Activated naive CD8-positive, alpha-beta T cell treated with anti-CD3 and anti-CD28 coated beads for 36 hours (primary cell): Measurements from ENCODE around the gene MOB3C. TPM values are rescaled to one million over a fixed set of nuclear protein-coding genes. Genes with fewer than 3 reads are reported as not detected.

Experiments
- DNase-seq: peaks from one replicate; pipeline ENCODE4 v3.0.0; 2021
- H3K27ac Mint-ChIP-seq: one replicate; pipeline ENCODE4 v1.8.0; 2022; ENCODE audit warnings: mild to moderate bottlenecking, moderate library complexity, mixed read lengths
- H3K27me3 Mint-ChIP-seq: one replicate; pipeline ENCODE4 v1.8.0; 2022; ENCODE audit warnings: mild to moderate bottlenecking, mixed read lengths
- H3K36me3 Mint-ChIP-seq: one replicate; pipeline ENCODE4 v1.8.0; 2021; ENCODE audit warnings: mild to moderate bottlenecking, mixed read lengths
- H3K4me1 Mint-ChIP-seq: one replicate; pipeline ENCODE4 v1.8.0; 2021; ENCODE audit warnings: mixed read lengths
- H3K4me3 Mint-ChIP-seq: one replicate; pipeline ENCODE4 v1.8.0; 2022; ENCODE audit warnings: mild to moderate bottlenecking, moderate library complexity, mixed read lengths
- H3K9me3 Mint-ChIP-seq: one replicate; pipeline ENCODE4 v1.8.0; 2022; ENCODE audit warnings: mixed read lengths
- total RNA-seq, 2 experiments: library from RNA; stranded (reverse); gene quantifications; one replicate each; pipeline ENCODE4 v1.2.3, GENCODE V29; 2021

The MOB3C gene
- total RNA-seq, 2 experiments from 2014 or later, result 8.7 TPM

DNA sequence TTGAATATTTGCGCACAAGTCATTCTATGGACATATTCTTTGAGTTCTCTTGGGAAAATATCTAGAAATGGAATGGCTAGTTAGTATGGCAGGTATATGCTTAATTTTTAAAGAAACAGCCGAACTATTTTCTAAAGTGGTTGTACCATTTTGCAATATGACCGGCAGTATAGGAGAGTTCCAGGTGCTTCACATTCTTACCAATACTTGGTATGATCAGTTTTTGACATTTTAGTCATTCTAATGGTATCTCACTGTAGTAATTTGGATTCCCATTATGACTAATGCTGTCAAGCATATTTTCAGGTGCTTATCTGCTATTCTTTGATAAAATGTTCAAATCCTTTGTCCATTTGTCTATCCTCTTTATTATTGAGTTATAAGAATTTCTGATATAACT is 31.0 kb upstream of the MOB3C start:
- H3K4me1 Mint-ChIP-seq, result no peaks in the 10 kb centered on the region
- no peak overlapping the region for H3K27ac Mint-ChIP-seq
- H3K9me3 Mint-ChIP-seq, result peaks cover 4% of the 10 kb centered on the region
- H3K4me3 Mint-ChIP-seq, result no peak overlapping the region
- H3K36me3 Mint-ChIP-seq, result peaks cover 39% of the 10 kb centered on the region
- no peaks in the 10 kb centered on the region for H3K27me3 Mint-ChIP-seq
- DNase-seq, result no peak

DNA sequence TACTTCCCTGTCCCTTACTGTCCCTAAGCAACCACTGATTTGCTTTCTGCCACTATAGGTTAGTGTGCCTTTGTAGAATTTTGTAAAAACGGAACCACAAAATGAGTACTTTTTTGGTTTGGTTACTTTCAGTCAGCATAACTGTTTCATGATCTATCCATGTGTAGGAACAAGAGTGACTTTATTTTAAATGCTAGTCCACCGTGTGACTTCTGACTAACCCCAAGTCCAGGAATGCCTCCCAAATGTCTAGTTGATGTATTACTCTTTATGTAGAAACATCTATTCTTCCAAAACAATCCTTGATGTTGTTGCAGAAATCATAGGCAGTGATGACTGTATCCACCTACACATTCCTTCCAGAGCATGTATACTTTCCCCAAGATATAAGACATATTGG is 30.2 kb upstream of the MOB3C start:
- no peaks in the 10 kb centered on the region for H3K27me3 Mint-ChIP-seq
- no peak overlapping the region for H3K4me3 Mint-ChIP-seq
- no peaks in the 10 kb centered on the region for H3K4me1 Mint-ChIP-seq
- peaks cover 35% of the 10 kb centered on the region for H3K36me3 Mint-ChIP-seq
- no peak overlapping the region for H3K27ac Mint-ChIP-seq
- H3K9me3 Mint-ChIP-seq, result peaks cover 4% of the 10 kb centered on the region
- DNase-seq, result no peak

DNA sequence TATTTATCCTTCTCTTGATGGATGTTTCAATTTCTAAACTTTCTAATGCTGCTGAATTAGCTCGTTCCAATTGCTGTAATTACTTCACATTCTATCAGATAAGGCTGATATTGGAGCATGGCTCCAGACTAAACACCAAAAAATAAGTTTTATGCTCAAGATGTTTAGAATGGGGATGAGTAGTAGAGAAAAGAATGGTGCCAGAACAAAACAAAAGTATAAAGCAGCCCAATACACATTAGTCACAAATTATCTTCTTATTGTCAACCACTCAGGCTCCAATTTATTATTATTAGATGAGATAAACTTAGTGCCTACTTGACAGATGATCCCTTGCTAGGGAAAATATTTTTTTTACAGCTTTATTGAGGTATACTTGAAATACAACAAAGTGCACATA is 29.7 kb upstream of the MOB3C start:
- DNase-seq, result no peak
- peaks cover 32% of the 10 kb centered on the region for H3K36me3 Mint-ChIP-seq
- H3K27ac Mint-ChIP-seq, result no peak overlapping the region
- peaks cover 4% of the 10 kb centered on the region for H3K9me3 Mint-ChIP-seq
- H3K4me3 Mint-ChIP-seq, result no peak overlapping the region
- no peaks in the 10 kb centered on the region for H3K27me3 Mint-ChIP-seq
- H3K4me1 Mint-ChIP-seq, result no peaks in the 10 kb centered on the region

DNA sequence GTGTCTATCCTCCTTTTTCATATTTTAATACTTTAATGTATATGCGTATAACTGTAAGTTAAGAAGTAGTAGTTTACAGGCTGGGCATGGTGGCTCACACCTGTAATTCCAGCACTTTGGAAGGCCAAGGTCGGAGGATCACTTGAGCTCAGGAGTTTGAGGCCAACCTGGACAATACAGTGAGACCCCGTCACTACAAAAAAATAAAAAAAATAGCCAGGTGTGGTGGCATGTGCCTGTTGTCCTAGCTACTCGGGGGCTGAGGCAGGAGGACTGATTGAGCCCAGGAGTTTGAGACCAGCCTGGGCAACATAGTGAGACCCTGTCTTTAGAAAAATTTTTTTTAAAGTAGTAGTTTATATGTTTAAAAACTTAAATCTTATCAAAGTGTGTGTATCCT is 29.2 kb upstream of the MOB3C start:
- H3K4me3 Mint-ChIP-seq, result no peak overlapping the region
- no peak overlapping the region for H3K27ac Mint-ChIP-seq
- peaks cover 32% of the 10 kb centered on the region for H3K36me3 Mint-ChIP-seq
- no peaks in the 10 kb centered on the region for H3K4me1 Mint-ChIP-seq
- DNase-seq, result no peak
- peaks cover 4% of the 10 kb centered on the region for H3K9me3 Mint-ChIP-seq
- no peaks in the 10 kb centered on the region for H3K27me3 Mint-ChIP-seq

DNA sequence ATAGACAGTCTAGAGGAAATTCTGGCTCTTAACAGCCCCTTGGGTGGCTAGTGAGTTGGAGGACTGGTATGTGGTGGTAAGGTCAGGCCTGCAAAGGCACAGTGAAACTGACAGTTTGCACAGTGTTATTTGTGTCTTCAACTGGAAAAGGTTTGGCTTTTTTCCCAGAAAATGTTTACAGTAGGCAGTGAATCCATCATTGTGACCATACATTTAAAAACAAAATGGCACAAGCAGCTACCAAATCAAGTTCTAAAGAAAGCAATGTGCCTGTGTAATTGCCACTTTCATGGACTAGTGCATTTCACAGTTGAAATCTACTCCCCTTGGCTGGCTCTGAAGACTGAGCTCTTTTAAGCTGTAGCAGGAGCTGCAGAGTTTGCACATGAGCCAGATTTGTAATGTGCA is 26.8 kb upstream of the MOB3C start:
- H3K4me3 Mint-ChIP-seq, result no peak overlapping the region
- H3K4me1 Mint-ChIP-seq, result no peaks in the 10 kb centered on the region
- H3K9me3 Mint-ChIP-seq, result no peaks in the 10 kb centered on the region
- no peaks in the 10 kb centered on the region for H3K27me3 Mint-ChIP-seq
- H3K36me3 Mint-ChIP-seq, result peaks cover 14% of the 10 kb centered on the region
- no peak for DNase-seq
- H3K27ac Mint-ChIP-seq, result no peak overlapping the region

DNA sequence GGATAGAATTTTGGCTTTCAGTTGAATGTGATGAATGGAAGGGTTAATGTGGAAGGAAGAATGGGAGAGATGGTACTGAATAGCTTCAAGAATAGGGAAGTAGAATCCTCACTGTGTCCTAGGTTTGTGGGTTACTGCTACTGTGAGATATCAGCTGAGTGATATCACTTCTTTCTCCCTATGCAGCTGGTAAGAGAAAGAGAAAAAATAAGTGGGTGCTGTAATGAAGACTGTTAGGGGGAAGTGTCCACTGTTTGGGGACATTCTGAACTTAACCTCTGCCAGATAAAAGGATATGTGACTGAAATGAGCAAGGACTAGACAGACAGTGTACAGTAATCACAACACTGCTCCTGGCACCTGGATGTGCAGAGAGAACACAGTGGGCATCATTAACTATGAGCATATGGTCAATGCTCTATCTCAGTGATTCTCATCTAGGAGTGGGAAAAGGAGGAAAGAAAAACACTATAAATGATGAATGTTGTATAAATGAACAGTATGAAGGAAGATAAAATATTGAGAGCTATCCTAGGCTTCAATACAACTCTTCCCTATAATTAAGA is 25.6 kb upstream of the MOB3C start:
- no peak for DNase-seq
- peaks cover 10% of the 10 kb centered on the region for H3K36me3 Mint-ChIP-seq
- no peaks in the 10 kb centered on the region for H3K9me3 Mint-ChIP-seq
- H3K27me3 Mint-ChIP-seq, result no peaks in the 10 kb centered on the region
- H3K4me3 Mint-ChIP-seq, result no peak overlapping the region
- H3K4me1 Mint-ChIP-seq, result no peaks in the 10 kb centered on the region
- H3K27ac Mint-ChIP-seq, result no peak overlapping the region

DNA sequence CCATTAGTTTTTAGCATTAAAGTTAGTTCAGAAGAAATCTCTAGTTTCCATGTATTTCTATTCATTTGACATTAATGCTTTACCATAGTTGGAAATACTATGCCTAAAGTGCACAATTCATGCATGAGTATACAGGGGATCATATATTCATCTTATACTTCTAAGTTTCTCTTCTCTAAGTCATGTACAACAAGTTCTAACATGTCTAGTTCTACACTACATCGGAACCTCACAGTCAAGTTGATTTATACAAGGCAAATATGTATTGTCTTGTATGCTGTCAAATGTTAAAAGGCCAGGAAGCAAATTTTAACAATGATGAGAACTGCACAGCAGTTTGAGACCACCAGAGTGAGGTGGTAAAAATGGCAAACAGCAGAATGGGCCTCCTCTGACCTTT is 22.9 kb upstream of the MOB3C start:
- no peak for DNase-seq
- no peak overlapping the region for H3K4me3 Mint-ChIP-seq
- peaks cover 6% of the 10 kb centered on the region for H3K36me3 Mint-ChIP-seq
- H3K27ac Mint-ChIP-seq, result no peak overlapping the region
- no peaks in the 10 kb centered on the region for H3K9me3 Mint-ChIP-seq
- no peaks in the 10 kb centered on the region for H3K27me3 Mint-ChIP-seq
- H3K4me1 Mint-ChIP-seq, result no peaks in the 10 kb centered on the region

GRCh38 chr1:46638921-46639320 is 22.3 kb upstream of the MOB3C start:
- no peaks in the 10 kb centered on the region for H3K9me3 Mint-ChIP-seq
- H3K36me3 Mint-ChIP-seq, result peaks cover 6% of the 10 kb centered on the region
- H3K27ac Mint-ChIP-seq, result no peak overlapping the region
- no peak overlapping the region for H3K4me3 Mint-ChIP-seq
- DNase-seq, result no peak
- H3K4me1 Mint-ChIP-seq, result no peaks in the 10 kb centered on the region
- no peaks in the 10 kb centered on the region for H3K27me3 Mint-ChIP-seq

GRCh38 chr1:46637444-46638083 is 21.0 kb upstream of the MOB3C start:
- H3K36me3 Mint-ChIP-seq, result peaks cover 8% of the 10 kb centered on the region
- no peak for DNase-seq
- no peaks in the 10 kb centered on the region for H3K27me3 Mint-ChIP-seq
- no peaks in the 10 kb centered on the region for H3K9me3 Mint-ChIP-seq
- no peak overlapping the region for H3K27ac Mint-ChIP-seq
- H3K4me3 Mint-ChIP-seq, result no peak overlapping the region
- H3K4me1 Mint-ChIP-seq, result no peaks in the 10 kb centered on the region

- Mint-ChIP-seq H3K4me1 (no peaks in the 10 kb centered on the region), H3K4me3 (no peak overlapping the region)
Measured at GRCh38 chr1:46635205-46635604, 18.6 kb upstream of the MOB3C start.

DNA sequence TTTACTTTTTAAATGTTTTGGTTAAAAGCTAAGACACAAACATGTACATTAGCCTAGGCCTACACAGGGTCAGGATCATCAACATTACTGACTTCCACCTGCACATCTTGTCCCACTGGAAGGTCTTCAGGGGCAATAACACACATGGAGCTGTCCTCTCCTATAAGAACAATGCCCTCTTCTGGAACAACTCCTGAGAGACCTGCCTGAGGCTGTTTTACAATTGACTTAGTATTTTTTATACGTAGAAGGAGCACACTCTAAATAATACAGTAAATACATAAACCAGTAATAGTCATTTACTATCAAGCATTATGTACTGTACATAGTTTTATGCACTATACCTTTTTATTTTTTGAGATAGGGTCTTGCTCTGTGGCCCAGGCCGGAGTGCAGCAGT is 14.1 kb upstream of the MOB3C start:
- Mint-ChIP-seq H3K4me1 (no peaks in the 10 kb centered on the region), H3K4me3 (no peak overlapping the region), H3K27ac (no peak overlapping the region), H3K36me3 (peaks cover 3% of the 10 kb centered on the region), H3K27me3 (no peaks in the 10 kb centered on the region), H3K9me3 (no peaks in the 10 kb centered on the region)
- DNase-seq, result no peak

More at GRCh38 chr1:46635205-46635604, 18.6 kb upstream of the MOB3C start:
- Mint-ChIP-seq H3K27ac (no peak overlapping the region), H3K27me3 (no peaks in the 10 kb centered on the region), H3K36me3 (peaks cover 3% of the 10 kb centered on the region), H3K9me3 (no peaks in the 10 kb centered on the region)
- DNase-seq, result no peak

DNA sequence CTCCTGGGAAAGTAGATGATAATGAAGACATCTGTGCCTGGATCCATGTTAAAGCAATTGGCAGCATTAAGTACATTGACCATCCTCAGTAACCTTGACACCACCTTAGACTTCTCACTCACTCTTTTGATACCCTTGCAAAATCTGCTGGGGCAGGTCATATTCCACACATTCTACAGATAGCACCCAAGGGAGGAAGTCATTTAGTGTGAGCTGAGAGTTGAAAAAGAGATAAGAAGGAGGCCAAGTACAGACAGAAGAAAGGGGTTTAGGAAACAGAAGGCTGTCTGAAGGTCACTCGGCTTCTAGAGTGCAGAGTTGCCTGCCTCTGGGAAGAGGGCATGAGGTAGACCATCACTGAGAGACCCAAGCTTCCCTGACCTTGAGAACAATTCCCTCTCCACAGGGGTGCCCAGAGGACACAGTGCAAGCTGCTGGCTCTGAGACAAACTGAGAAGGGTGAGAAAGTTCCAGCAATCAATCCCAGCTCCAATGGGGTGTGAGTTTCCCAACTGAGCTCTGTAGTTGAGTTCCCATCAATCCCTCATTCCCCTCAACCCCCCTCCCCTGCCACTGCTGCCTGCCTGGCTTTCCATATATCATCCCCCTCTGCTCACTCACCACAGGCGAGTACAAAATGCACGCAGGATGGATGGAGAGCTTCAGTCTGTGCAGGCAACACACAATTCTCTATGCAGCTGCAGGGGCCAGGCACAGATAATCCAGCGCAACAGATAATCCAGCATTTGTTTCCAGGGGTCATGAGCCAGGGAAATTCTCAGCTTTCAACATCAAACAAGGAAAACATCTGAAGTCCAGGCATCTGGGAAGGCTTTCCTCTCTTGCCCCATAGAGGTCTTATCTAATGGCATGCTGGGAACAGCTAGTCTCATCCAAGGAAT is 7.4 kb upstream of the MOB3C start:
- no peak overlapping the region for H3K4me3 Mint-ChIP-seq
- no peaks in the 10 kb centered on the region for H3K9me3 Mint-ChIP-seq
- H3K27ac Mint-ChIP-seq, result no peak overlapping the region
- H3K27me3 Mint-ChIP-seq, result no peaks in the 10 kb centered on the region
- DNase-seq, result no peak
- H3K36me3 Mint-ChIP-seq, result no peaks in the 10 kb centered on the region
- no peaks in the 10 kb centered on the region for H3K4me1 Mint-ChIP-seq

DNA sequence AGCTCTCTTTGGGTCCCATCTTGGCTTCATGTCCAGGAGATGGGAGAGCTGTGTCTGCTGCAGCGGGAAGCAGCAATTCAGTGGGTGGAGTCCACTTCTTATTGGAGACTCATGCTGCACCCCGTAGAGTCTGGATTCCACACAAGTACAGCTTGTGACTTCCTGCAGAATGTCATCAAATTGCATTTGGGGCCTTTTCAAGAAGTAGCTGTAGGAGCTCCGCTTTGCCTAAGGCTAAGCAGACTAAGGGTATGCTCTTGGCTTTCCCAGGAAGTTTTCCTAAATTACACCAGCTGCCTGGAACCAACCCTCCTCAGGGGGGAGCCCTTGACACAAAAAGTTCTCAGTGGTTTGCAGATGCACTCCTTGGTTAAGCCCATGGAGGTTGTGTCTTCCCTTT is 5.7 kb upstream of the MOB3C start:
- Mint-ChIP-seq H3K4me1 (no peaks in the 10 kb centered on the region), H3K27me3 (no peaks in the 10 kb centered on the region), H3K4me3 (no peak overlapping the region), H3K27ac (no peak overlapping the region), H3K36me3 (no peaks in the 10 kb centered on the region), H3K9me3 (no peaks in the 10 kb centered on the region)
- no peak for DNase-seq

- Mint-ChIP-seq H3K27ac (no peak overlapping the region), H3K27me3 (no peaks in the 10 kb centered on the region)
Measured at GRCh38 chr1:46621930-46622329, 5.3 kb upstream of the MOB3C start.

GRCh38 chr1:46619656-46620258 is 3.1 kb upstream of the MOB3C start:
- DNase-seq, result no peak
- Mint-ChIP-seq H3K4me1 (peaks cover 15% of the 10 kb centered on the region), H3K9me3 (no peaks in the 10 kb centered on the region), H3K36me3 (no peaks in the 10 kb centered on the region), H3K27ac (no peak overlapping the region), H3K4me3 (no peak overlapping the region), H3K27me3 (no peaks in the 10 kb centered on the region)

More at GRCh38 chr1:46621930-46622329, 5.3 kb upstream of the MOB3C start:
- no peaks in the 10 kb centered on the region for H3K9me3 Mint-ChIP-seq
- DNase-seq, result no peak
- no peak overlapping the region for H3K4me3 Mint-ChIP-seq
- H3K4me1 Mint-ChIP-seq, result no peaks in the 10 kb centered on the region
- H3K36me3 Mint-ChIP-seq, result no peaks in the 10 kb centered on the region
